GM12873 (cell line): ENCODE results near the gene SEPSECS.

Experiments used
- TF ChIP-seq, protein P1 (sequence below): IDR thresholded peaks from 2 replicates; pipeline ENCODE4 v1.5.1; 2012; ENCODE audit warnings: low read depth, mild to moderate bottlenecking, moderate library complexity, low read length, control low read depth; ENCODE audit not compliant: insufficient read depth; ENCODE audit errors: missing control alignments

SEPSECS gene

GRCh38 chr4:25076625-25077398, 83.4 kb downstream of the SEPSECS start:
- TF ChIP-seq, protein P1, sequence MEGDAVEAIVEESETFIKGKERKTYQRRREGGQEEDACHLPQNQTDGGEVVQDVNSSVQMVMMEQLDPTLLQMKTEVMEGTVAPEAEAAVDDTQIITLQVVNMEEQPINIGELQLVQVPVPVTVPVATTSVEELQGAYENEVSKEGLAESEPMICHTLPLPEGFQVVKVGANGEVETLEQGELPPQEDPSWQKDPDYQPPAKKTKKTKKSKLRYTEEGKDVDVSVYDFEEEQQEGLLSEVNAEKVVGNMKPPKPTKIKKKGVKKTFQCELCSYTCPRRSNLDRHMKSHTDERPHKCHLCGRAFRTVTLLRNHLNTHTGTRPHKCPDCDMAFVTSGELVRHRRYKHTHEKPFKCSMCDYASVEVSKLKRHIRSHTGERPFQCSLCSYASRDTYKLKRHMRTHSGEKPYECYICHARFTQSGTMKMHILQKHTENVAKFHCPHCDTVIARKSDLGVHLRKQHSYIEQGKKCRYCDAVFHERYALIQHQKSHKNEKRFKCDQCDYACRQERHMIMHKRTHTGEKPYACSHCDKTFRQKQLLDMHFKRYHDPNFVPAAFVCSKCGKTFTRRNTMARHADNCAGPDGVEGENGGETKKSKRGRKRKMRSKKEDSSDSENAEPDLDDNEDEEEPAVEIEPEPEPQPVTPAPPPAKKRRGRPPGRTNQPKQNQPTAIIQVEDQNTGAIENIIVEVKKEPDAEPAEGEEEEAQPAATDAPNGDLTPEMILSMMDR: no peak

DNA sequence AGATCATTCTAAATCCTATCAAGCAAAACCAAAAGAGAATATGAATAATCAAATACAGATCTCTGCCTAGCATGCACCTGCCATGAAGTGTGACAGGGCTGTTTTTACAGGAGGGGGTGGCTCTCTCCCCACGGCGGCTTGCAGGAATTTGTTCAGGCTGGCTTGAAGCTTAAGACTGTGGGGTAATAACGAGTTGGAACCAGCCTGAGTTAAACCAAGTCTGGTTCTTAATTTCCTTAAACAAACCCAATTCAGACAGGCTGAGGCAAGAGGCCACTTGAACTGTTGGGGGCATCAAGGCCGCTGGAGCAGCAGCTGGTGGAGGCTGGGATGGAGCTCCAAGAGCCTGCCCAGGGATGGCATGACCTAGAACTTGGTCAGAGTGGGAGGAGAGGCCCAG, 84.4 kb downstream of the SEPSECS start:
- TF ChIP-seq, protein P1: no peak

GRCh38 chr4:25075129-25075528, 85.1 kb downstream of the SEPSECS start:
- TF ChIP-seq, protein P1: no peak

DNA sequence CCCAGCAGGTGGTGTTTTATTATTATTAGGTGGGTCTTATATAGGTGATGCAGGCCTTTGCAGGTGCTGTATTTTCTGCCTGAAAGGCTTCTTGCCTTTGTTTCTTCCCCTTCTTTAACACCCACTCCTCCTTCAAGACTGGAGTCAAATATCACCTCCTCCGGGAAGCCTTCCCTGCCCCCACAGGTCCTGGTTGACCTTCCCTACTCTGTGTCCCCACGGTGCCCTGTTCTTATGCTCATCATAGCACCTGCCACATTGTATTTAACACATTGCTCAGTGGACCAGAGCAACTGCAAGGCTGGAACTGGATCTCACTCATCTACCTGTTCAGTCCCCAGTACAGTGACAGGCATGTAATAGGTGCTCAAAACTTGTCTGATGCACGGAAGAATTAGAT, 89.7 kb downstream of the SEPSECS start:
- TF ChIP-seq, protein P1: no peak
